DMS153 (cell line): ENCODE data around the gene FMN1.

Experiments
- DNase-seq: peaks from one replicate; lab custom pipeline; 2025; lab: John Stamatoyannopoulos, UW

FMN1 gene, protein sequence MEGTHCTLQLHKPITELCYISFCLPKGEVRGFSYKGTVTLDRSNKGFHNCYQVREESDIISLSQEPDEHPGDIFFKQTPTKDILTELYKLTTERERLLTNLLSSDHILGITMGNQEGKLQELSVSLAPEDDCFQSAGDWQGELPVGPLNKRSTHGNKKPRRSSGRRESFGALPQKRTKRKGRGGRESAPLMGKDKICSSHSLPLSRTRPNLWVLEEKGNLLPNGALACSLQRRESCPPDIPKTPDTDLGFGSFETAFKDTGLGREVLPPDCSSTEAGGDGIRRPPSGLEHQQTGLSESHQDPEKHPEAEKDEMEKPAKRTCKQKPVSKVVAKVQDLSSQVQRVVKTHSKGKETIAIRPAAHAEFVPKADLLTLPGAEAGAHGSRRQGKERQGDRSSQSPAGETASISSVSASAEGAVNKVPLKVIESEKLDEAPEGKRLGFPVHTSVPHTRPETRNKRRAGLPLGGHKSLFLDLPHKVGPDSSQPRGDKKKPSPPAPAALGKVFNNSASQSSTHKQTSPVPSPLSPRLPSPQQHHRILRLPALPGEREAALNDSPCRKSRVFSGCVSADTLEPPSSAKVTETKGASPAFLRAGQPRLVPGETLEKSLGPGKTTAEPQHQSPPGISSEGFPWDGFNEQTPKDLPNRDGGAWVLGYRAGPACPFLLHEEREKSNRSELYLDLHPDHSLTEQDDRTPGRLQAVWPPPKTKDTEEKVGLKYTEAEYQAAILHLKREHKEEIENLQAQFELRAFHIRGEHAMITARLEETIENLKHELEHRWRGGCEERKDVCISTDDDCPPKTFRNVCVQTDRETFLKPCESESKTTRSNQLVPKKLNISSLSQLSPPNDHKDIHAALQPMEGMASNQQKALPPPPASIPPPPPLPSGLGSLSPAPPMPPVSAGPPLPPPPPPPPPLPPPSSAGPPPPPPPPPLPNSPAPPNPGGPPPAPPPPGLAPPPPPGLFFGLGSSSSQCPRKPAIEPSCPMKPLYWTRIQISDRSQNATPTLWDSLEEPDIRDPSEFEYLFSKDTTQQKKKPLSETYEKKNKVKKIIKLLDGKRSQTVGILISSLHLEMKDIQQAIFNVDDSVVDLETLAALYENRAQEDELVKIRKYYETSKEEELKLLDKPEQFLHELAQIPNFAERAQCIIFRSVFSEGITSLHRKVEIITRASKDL (N-terminal part only)

DNA sequence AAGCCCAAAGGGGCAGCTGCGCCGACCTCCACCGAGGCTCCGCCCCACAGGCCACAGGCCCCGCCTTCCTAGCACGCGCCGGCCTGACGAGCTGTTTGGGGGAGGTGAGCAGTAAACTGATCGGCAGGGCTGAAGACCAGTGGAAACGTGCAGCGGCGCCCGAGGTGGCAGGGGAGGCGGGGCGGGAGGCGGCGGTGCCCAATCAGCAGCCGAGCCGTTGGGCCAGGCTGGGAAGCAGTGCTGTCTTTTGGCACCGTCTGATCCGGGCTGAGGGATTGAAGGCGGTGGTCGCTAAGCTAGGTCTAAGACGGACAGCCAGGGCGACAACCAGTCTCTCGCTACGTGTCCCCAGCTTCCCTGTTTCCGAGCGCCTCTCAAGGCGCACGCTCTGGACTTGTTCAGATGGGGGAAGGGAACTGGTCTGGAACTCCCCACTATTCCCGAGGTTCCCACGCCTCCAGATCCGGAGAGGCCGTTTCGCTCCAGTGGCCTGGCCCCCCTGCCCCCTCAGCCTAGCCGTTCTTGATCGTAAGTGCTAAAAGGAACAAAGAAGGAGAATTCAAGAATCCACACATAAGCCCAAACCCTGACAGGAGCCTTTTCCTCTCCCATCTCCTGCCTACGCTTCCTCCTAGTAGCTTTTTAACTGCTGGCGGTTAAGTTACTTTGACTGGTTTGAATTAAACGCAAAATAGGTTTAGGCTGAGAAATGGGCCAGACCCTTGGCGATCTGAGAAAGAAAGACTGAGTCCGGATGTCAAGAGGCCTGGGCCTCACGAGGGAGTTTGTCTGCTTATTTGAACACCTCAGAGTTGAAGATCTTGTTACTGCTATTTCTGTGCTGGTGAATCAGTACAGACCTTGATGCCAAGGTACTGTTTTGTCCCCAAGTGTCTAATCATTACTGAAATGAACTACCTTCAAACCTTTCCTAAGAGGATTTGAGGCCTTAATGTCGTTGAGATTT, at the start of gene FMN1:
Gene FMN1 (minus strand): TSS at position 11 of the 967 bp plus-strand sequence. CDS start 39,800 bp downstream, outside the sequence.
- peak; percentile 73 for DNase-seq

DNA sequence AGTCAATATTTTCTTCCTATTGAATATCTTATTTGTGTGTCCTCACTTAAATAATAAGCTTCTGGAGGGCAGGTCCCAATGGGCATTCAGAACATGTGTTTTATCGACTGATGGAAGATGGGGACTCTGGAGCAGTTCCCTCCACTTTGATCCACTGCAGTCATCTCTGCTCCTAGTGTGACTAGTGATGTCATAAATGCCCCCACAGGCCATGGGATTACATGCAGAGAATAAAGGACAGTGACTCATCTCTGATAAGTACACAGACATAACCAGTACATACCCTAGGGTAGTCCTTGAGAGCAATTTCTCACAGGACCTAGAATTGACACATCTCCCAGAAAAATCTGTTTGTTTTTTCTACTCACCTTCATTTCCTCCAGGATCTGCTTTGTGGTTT, 49.4 kb upstream of the FMN1 start:
- DNase-seq, result no peak

DNA sequence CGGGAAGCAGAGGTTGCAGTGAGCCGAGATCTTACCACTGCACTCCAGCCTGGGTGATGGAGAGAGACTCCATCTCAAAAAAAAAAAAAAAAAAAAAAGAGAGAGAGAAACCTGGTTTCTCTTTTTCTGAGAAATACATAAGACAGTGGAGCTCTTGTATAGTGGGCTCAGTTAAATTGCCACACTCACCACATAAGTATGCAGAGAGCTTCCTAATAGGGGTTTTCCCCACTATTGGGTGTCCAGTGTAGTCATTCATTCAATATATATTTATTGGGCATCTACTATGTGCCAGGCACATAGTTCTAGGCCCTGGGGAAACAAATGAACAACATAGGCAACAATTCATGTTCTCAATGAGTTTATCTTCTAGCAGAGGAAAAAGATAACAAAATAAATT, 48.9 kb upstream of the FMN1 start:
- DNase-seq, result no peak

DNA sequence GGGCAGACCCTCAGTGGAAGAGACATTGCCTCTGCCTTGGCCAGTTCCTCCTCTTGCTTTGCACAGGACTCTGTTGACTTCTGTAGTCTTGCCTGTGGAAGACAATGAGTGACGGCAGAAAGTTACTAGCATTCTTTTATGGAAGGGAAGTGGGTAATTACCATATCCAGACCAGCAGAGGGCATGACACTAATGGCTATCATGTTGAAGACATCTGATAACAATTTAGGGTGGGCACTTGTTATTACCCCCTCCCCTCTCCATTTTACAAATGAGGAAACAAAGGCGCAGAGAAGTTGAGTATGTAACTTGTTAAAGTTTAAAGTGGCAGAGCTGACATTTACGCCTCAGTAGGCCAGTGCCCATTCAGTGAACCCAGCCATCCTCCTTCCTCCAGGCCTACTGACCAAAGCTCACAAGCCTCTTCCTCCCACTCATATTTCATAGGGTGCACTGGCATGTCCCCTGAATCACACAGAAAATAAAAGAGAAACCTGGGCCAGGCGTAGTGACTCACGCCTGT, 48.2 kb upstream of the FMN1 start:
- no peak for DNase-seq

DNA sequence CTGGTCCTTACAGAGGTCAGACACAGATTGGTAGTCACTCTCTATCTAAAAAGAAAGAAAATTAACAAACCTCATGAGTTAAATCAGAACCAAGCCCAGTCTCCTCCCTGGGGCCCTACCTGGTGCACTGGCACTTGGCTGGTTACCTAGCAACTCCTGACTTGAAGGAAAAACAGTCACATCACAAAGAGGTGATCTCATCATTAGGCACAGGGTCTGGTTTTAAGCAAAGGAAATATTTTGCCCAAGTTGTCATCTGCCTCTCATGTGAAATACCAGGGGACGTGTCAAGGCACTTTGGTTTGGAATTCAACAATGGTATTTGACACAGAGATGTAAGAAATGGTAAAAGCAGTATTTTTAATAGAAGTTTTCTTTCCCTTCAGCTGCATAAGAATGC, 47.7 kb upstream of the FMN1 start:
- no peak for DNase-seq

DNA sequence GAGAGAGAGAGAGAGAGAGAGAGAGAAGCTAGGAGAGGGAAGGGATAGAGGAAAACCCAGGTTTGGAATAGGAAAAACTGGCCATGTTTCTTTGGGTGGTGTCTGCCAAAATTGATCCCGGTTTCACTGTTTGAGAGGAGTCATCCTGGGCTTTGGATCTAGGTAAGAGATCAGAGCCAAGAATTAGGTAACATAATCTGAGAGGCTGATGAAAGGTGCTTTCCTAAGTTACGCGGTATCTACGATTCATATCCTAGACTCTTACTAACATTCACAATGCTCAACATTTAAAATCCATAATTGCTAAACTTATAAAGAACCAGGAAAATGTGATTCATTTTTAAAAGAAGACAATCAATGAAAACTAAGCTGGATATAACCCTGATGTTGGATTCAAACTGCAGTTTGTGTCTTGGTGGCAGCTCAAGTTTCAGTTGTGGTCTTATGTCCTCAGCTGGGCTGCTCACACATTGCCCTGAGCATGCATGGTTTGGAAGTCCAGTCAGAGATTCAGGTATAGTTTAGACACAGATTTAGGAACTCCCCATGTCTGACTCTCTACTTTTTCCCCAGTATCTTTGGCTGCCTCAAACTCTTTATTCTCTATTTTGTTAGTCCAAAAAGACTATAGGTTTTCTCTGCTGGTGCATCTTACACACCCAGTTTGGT, 42.5 kb upstream of the FMN1 start:
- no peak for DNase-seq

DNA sequence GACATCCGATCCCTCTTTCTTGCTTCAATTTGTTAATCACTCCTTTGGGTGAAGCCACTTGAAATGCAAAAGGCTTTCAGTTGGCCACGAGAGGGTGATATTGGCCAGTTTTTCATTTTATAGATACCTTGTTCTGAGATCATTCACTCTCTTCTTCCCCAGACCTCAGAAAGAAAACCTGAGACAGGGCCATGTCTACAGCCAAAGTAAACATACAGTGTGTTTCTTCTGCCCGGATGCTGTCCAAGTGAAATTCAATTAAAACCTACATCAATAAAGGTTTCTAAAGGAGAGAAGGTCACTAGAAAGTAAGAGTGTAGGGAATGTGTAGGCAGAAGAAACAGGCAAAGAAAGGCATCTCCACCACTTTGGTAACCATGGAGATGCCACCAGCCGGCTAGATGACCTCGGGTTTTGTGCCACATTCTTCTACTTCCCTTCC, 39.5 kb upstream of the FMN1 start:
- no peak for DNase-seq

DNA sequence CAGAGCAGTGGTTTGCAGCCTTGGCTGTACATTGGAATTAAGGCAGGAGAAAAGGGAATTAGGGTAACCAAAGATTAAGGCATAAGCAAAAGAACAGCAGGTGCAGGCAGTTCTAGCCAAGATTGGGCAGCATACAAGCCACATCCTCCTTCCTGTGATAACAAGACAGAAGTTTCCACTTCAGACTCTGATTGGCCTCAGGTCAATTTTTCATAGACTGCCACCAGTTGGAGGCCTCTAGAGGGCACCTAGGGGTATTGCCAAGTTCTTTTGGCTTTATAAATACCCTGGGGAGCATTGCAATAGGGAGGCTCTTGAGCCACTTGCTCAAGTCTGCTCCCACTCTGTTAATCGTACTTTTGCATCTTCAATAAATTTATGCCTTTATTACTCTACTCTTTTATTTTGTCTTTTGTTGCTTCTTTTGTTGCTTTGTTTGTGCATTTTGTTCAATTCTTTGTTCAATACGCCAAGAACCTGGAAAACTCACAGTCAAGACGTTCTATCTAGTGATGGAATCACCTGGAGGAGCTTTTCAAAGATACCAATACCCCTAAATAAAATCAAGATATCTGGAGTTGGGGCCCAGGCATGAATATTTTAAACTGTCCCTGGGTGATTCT, 32.2 kb upstream of the FMN1 start:
- peak; percentile 51 for DNase-seq

DNA sequence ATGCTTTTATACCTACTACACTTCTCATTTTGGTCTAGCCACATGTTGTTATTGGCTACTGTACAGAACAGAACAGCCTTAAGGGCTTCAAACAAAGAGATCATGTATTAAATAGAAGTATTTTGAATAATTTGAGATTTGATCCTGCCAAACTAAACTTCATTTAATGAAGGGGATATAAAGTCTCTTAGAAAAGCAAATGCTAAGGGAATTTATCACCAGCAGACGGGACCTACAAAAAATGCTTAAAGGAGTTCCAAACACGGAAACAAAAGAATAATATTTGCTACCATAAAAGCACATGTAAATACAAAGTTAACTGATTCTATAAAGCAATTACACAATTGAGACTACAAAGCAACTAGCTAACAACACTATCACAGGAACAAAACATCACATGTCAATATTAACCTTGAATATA, 23.6 kb upstream of the FMN1 start:
- DNase-seq, result peak; percentile 55

DNA sequence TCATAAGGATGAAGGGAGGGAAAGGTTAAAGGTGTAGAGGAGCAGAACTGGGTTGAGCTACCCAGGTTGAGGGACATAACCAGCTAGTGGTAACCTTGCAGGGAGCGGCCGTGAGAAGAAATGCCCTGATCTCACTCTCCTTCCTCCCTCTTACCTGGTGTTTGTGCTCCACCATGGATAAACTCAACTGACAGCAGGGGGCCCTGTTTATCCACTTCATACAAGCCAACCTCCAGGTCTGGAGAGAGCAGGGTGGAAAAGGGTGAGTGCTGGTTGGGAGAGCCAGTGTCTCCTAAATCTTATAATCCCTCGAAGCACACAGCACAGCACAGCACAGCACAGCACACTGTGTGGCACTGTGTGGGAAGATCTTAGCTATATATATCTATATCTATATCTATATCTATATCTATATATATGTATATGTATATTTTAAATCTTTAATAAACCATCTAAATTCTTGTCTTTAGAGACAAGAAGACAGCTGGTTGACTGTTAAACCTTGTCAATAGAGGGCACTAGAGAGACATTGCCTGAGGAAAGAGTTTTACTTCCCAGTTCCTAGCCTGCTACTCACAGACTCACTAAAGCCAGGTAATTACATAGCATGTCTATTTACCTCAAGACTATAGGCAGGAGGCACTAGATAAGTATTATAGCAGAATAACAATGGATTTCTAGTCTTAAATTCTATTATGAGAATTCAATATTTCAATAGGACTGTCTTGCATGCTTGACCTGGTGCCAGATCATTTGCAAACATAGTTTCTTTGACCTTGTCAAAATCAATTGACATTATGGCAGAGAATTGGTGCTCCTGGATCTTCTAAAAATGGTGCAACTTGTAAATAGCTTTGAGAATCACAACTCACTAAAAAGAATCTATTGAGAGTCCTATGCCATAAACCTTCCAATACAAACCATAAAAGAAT, 21.7 kb upstream of the FMN1 start:
- DNase-seq, result peak; percentile 3

DNA sequence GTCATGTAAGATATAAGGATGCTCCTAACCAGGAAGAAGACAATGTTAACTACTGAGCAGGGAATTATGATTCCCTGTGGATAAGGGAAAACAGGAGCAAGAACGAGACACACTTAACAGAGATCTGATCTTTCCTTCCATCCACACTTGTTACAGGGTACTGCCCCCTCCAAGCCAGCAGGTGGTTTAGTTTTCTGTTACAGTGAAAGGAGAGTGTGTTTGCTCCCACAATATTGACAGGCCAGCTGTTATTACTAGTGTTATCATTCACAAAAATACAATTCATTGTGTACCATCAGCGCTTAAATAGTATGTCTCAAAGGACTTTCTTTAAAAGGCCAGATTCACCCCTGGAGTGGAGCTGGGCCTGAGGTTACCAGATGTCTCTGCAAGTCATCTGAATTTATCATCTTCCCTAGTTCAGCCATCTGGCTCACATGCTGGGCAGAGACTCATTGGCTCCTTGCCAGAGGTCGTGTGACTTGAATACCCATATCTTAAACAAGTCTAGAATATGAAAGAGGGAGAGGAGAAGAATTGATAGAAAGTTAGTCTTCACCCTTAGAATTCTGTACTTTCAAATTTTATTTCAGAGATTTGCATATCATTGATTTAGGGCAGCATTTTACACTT, 16.8 kb upstream of the FMN1 start:
- peak; percentile 48 for DNase-seq

DNA sequence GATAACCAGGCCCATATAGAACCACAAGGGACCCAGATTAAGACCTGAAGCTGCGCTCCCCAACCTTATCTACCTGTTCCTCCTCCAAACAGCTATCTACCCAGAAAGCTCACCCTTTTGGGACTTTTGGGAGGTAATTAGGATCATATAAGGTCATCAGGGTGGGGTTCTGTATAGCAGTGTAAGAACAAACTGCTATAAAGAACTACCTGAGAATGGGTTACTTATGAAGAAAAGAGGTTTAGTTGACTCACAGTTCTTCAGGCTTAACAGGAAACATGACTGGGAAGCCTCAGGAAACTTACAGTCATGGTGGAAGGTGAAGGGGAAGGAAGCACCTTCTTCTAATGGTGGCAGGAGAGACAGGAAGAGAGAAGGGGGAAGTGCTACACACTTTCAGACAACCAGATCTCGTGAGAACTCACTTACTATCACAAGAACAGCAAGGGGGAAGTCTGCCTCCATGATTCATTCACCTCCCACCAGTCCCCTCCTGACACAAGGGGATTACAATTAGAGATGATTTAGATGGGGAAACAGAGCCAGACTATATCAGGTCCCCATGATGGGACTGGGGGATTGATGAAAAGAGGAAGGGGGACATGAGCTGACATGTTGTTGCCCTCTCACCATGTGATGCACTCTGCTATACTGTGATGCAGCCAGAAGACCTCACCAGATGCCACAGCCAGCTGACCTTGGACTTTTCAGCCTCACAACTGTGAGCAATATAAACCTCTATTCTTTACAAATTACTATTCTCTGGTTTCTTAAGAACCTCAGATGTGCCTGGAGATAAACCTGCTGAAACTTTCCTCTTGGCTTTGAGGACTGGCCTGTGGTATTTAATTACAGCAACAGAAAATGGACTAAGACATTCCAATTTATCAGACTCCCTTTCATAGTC, 15.3 kb upstream of the FMN1 start:
- DNase-seq, result no peak

DNA sequence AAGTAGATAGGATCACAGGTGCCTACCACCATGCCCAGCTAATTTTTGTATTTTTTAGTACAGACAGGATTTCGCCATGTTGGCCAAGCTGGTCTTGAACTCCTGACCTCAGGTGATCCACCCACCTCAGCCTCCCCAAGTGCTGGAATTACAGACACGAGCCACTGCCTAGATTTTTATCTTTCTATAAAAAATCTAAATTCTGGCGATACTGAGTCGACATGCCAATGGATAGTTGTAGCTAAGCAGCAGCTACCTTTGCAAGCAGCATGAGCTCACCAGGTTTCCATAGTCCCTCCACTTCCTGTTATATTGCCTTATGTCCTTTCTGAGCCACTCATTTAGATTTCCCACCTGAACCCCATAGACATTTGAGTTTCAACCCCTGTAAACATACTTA, 13.1 kb upstream of the FMN1 start:
- DNase-seq, result no peak

DNA sequence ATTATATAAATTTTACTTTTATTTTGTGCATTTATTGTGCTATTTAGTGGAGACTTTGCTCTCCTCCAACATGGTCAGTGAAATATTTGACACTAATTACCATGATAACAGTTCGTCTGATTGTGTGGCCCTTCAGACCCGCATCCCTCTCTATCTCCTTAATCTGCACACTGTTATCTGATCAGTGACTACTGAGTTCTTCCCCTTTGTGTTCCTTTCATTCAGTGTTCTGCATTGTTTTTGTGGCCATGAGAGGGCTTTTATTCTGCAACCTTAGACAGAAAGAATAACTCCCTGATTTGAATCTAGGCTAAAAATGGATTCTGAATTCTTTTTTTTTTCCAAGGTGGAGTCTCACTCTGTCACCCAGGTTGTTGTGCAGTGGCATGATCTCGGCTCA, 11.9 kb upstream of the FMN1 start:
- DNase-seq, result no peak

DNA sequence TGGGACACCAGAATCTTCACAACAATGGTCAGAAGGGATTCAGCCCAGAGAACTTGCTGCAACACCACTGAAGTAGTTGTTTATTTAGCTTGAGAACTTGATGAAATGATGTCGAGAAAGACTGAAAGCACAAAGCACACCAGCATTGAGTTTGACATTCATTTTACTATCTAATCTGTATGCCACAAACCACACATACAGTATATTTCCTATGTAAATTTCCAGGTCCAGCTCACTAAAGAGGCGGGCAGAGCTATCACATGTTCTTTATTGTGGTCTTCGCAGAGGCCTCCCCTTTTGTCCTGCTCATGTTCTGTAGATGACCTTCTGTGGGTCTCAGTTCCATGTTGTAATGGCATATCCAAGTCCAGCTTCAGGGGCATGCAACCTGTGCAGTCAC, 10.4 kb upstream of the FMN1 start:
- no peak for DNase-seq

DNA sequence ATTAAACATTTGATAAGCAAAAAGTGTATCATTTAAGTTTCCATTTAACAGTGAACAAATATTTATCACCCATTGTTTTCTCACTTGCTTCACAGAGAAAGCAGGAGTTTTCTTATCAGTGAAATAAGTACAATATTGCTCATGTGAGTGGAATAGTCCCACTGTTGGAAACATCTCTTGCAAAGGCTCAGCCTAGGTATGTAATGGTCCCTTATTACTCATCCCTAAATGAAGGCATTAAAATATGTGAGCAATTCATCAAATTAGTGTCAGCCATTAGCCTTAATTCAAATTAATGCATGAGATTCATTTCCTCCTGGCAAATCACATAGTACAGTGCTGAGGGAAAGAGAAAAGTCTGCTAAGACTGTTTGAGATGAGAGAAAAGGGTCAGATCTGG, 9.6 kb upstream of the FMN1 start:
- DNase-seq, result no peak

DNA sequence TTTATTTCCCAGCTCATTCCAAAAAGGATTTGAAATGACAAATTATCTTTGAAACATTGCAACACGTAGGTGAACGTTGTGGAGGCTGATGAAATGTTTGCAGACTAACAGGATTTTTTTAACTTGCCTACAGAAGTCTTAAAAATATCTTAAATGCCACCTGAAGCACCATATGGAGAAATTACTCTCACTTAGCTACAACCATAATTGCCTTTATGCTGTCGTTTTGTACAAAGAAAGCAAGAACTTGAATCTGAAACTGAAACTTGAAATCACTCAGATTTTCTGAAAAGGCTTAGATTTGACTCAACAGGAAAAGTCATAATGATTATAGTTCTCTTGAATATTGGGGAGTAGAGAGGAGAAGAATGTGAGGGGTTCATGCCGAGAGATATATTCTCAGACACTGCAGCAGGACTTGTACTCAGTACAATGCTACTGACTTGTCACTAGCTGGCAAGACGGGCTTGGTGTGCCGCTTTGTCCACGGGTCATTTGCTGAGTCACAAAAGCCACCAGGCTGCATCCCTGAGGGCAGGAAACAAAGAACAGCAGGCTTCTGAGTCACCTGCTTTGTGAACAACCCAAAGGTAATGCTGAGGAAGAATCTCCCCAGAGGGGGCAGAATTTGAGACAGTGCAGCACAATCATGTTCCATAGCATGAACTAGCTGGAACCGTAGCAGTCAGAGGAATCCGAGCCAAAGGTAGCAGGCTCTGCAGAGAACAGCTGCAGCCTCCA, 7.1 kb upstream of the FMN1 start:
- peak; percentile 63 for DNase-seq
